AG04449 (cell line): ENCODE measurements around the gene LBR.

Experiments
- CTCF ChIA-PET: fragments of 350-600 bp; formaldehyde crosslinking; extraction: SDS; loops from one replicate; lab custom pipeline; 2021; ENCODE audit warnings: antibody characterized with exemption; lab: Yijun Ruan, JAX
- POLR2A ChIA-PET: fragments of 400-600, 350-600 bp; formaldehyde crosslinking; extraction: SDS; loops from one replicate; lab custom pipeline; 2020; ENCODE audit warnings: antibody characterized with exemption, inconsistent platforms; lab: Yijun Ruan, JAX
- DNase-seq: peaks from one replicate; pipeline ENCODE4 v3.0.0-alpha.2; 2010; ENCODE audit warnings: low read depth, low spot score
- H3K4me3 ChIP-seq: 2 replicates; pipeline ENCODE4 v1.5.1; 2011; ENCODE audit warnings: low read depth, mild to moderate bottlenecking, control low read depth, low read length
- CTCF ChIP-seq: IDR thresholded peaks from one replicate; pipeline ENCODE4 v1.5.1; 2011; ENCODE audit warnings: mild to moderate bottlenecking, moderate library complexity, low read length, control low read depth, inconsistent platforms; ENCODE audit not compliant: insufficient read depth; ENCODE audit errors: missing control alignments

The LBR gene

DNA sequence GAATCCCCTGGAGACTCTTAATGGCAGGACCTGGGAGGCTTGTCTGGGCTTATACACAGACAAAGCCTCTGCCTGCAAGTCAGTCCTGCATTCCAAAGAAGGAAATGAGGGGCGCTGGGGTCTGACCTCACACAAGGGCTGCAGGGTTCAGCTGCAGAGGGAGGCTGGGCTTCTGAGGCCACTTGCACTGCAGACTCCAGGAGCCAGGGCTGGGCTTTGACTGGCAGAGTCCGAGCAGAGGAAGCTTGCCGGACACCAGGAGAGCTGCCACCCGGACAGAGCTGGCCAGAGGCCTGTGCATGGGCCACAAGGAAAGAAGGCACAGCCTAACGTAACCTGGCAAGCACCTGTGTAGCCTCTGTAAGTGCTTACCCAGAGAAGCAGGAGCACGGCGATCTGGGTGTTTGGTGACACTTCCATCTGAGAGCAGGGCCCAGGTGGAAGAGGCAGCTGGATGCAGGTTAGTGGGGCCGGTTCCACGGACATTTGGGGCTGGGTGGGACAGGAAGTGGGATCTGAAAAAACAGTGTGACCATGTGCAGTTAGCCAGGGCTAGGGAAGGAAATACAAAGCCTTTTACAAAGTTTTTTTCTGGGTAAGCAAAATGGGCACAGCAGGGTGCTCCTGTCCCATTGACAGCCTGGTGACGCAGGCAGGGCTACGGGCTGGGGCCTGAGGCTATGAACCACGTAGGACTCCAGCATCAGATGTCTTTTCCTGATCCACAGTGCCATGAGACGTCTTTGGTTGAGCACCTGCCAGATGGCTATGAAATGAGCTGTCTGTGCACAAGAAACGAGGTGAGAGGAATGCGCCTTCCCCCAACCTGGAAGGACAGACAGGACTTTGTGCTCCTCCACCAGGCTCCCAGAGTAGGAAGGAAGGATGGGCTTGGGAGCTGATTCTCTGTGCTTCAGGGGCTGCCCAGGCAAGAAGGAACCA, 37.3 kb upstream of the LBR start:
- no peak overlapping the region for H3K4me3 ChIP-seq
- no peak for TF ChIP-seq CTCF
- DNase-seq, result no peak
- ChIA-PET POLR2A (no interaction called here), CTCF (interaction anchor here (0.7 to 2.4 kb wide), 2 partner anchors 8 to 10 kb away, joined by 4 to 13 read pairs; no protein-coding TSS in a partner anchor)

DNA sequence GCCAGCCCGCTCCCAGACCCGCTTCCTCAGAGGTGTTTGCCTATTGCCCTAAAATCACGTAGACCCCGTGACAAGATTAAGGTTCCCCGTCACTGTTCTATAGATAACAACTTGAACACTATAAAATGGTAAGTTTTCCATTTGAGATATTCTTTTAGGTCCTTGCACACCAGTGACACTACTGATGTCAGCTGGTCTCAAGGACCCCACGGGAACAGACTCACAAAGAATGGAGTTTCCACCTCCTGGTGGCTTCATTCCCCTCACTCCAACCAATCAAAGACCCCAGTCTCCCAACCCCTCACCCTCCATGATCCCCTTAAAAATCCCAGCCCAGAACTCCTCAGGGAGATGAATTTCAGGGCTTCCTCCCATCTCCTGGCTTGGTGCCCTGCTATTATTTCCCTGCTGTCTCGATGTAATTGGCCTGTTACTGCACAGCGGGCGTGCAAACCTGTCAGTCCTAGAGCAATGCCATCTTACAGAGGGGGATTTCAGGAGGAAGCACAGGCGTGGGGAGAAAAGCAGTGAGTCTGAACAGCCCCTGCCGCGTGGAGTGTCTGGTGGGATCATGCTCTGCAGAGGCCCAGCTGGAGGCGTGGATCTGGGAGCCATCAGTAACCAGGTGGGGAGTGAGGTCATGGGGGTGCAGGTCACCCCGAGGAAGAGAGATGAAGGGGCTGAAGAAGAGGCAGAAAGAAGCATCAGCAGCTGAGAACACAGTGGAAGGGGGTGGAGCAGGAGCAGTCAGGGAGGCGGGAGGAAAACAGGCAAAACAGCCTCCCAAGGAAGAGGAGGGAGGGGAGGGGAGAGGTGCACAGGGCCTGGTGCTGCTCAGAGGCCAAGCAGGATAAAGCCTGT, 35.1 kb upstream of the LBR start:
- CTCF ChIA-PET, result interaction anchor here (1.8 to 4.5 kb wide), 2 partner anchors 11 to 525 kb away, joined by 5 to 39 read pairs; no protein-coding TSS in a partner anchor
- no peak overlapping the region for H3K4me3 ChIP-seq
- TF ChIP-seq CTCF, result no peak
- POLR2A ChIA-PET, result interaction anchor here (1.5 kb wide), 1 partner anchor 315 kb away, joined by 3 read pairs; the partner anchor contains the start of gene SRP9
- no peak for DNase-seq

GRCh38 chr1:225462429-225462713, 34.5 kb upstream of the LBR start:
- TF ChIP-seq CTCF, result no peak
- POLR2A ChIA-PET, result interaction anchor here (1.5 kb wide), 1 partner anchor 316 kb away, joined by 3 read pairs; the partner anchor contains the start of gene SRP9
- DNase-seq, result no peak
- no peak overlapping the region for H3K4me3 ChIP-seq
- CTCF ChIA-PET, result interaction anchor here (1.8 to 4.5 kb wide), 2 partner anchors 12 to 525 kb away, joined by 5 to 39 read pairs; no protein-coding TSS in a partner anchor

- no peak for TF ChIP-seq CTCF
- no peak for DNase-seq
- no peak overlapping the region for H3K4me3 ChIP-seq
- ChIA-PET CTCF (interaction anchor here (0.8 to 4.5 kb wide), 5 partner anchors 12 to 526 kb away, joined by 4 to 39 read pairs (median 5); no protein-coding TSS in a partner anchor), POLR2A (interaction anchor here (1.1 to 1.5 kb wide), 2 partner anchors 316 to 421 kb away, joined by 3 read pairs; partner anchors contain the start of genes SRP9 and TMEM63A)
These were observed 33.9 kb upstream of the LBR start for GRCh38 chr1:225461533-225462428.

- ChIA-PET CTCF (interaction anchor here (0.8 to 4.5 kb wide), 8 partner anchors 10 to 527 kb away, joined by 3 to 39 read pairs (median 4); no protein-coding TSS in a partner anchor), POLR2A (interaction anchor here (1.1 to 1.5 kb wide), 2 partner anchors 317 to 421 kb away, joined by 3 read pairs; partner anchors contain the start of genes SRP9 and TMEM63A)
- no peak overlapping the region for H3K4me3 ChIP-seq
- DNase-seq, result no peak
- TF ChIP-seq CTCF, result no peak
These were observed 33.1 kb upstream of the LBR start for GRCh38 chr1:225460737-225461532.
